ENCODE data around the gene TMEM169.

DNA sequence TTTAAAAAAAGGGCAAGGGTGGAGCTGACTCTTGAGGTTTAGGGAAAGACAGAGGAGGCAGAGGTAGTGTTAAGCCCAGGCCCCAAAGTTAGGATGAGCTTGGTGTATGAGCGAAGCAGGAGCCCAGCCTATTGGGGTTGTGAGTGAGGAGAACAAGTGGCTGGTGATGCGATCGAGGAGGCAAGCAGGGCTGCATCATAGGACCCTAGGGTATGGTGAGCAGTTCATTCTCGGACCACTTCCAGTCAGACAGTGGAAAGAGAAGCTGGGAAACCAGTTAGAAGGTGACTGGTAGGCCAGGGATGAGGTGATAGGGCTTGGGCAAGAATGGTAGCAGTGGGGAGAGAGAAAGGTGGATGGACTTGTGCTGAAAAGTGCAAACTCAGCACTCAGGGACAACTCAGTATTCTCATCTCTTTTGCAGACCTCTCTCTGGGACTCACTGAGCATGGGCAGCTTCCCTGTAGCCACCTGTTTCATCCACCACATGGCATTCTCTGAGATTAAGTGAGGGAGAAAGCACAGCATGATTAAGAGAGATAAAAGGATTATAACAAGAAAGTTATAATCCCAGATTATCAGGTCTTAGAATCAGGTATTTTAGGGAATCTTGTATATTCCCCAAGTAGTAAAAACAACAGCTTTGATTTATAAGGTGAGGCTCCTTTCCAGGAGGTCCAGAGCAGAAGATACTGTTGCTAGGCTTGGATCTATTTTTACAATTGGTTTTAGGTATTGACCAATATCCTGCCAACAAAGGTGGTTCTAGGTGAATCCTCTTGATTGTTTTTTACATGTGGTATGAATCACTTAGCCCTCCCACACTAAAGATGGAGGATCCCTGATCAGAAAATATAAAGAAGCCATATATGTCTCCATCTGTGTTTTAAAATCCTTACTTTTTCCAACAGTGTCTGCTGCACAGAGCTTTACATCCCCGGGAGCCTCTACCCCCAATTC lies 65.7 kb downstream of the TMEM169 start:
- TF ChIP-seq CTCF (IDR thresholded peaks at IDR 0.05) (no peak), POLR2A (IDR thresholded peaks at IDR 0.05) (no peak)

All from right lobe of liver (tissue), 4 donors.